Measurements from ENCODE around the gene RAB8B. TPM values are rescaled to one million over a fixed set of nuclear protein-coding genes. Genes with fewer than 3 reads are reported as not detected.

Gene RAB8B
- total and polyA plus RNA-seq, 9 of the 15 experiments (the other 6 are each of a cell fraction or from before 2014, with no cell fraction given): 7.8 to 32.1 (median 24.2) TPM

DNA sequence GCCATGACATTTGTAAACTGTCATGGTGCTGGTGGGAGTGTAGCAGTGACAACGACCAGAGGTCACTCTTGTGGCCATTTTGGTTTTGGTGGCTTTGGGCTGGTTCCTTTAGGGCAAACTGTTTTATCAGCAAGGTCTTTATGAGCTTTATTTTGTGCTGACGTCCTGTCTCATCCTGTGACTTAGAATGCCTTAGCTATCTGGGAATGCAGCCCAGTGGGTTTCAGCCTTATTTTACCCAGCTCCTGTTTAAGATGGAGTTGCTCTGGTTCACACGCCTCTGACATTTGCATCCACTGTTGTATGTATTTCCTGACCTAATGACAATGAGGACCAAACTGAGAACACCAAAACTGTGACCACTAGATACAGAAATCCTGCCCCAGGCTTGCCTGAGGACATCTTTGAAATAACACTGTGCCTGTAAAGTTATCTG lies 37.6 kb downstream of the RAB8B start (continued):
- TF ChIP-seq, protein P1, sequence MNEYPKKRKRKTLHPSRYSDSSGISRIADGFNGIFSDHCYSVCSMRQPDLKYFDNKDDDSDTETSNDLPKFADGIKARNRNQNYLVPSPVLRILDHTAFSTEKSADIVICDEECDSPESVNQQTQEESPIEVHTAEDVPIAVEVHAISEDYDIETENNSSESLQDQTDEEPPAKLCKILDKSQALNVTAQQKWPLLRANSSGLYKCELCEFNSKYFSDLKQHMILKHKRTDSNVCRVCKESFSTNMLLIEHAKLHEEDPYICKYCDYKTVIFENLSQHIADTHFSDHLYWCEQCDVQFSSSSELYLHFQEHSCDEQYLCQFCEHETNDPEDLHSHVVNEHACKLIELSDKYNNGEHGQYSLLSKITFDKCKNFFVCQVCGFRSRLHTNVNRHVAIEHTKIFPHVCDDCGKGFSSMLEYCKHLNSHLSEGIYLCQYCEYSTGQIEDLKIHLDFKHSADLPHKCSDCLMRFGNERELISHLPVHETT (CRISPR knock-in tag; conservative IDR thresholded peaks at IDR 0.05 in 1 of 2, IDR thresholded peaks at IDR 0.05 in 1 of 2): peak in 1 of 2 experiments; percentile 99; a peak in 2 of 4 replicates
- TF ChIP-seq ZNF217 (CRISPR knock-in tag; IDR thresholded peaks at IDR 0.05) (no peak), ZNF436 (CRISPR knock-in tag; IDR thresholded peaks at IDR 0.05) (no peak), MEF2D (tag; conservative IDR thresholded peaks at IDR 0.05; ENCODE audit: low read depth) (peak; percentile 99), TRIM28 (IDR thresholded peaks at IDR 0.05) (no peak), MEIS2 (IDR thresholded peaks at IDR 0.05; ENCODE audit: partially characterized antibody) (no peak), ZNF584 (CRISPR knock-in tag; IDR thresholded peaks at IDR 0.05; ENCODE audit: low read depth) (peak; percentile 97), EP300 (IDR thresholded peaks at IDR 0.05; ENCODE audit: low read length) (no peak), ZNF444 (CRISPR knock-in tag; IDR thresholded peaks at IDR 0.05) (peak; percentile 81), SUPT5H (IDR thresholded peaks at IDR 0.05) (no peak), ZMIZ1 (IDR thresholded peaks at IDR 0.05; ENCODE audit: low read depth in 2 of 2, low read length in 2 of 2) (no peak), ZNF232 (CRISPR knock-in tag; IDR thresholded peaks at IDR 0.05) (no peak), STAT6 (CRISPR knock-in tag; IDR thresholded peaks at IDR 0.05) (no peak), POLR2A (conservative IDR thresholded peaks at IDR 0.05) (no peak), ZNF12 (CRISPR knock-in tag; IDR thresholded peaks at IDR 0.05) (no peak), MLX (CRISPR knock-in tag; conservative IDR thresholded peaks at IDR 0.05) (no peak)
- TF ChIP-seq, protein P2, sequence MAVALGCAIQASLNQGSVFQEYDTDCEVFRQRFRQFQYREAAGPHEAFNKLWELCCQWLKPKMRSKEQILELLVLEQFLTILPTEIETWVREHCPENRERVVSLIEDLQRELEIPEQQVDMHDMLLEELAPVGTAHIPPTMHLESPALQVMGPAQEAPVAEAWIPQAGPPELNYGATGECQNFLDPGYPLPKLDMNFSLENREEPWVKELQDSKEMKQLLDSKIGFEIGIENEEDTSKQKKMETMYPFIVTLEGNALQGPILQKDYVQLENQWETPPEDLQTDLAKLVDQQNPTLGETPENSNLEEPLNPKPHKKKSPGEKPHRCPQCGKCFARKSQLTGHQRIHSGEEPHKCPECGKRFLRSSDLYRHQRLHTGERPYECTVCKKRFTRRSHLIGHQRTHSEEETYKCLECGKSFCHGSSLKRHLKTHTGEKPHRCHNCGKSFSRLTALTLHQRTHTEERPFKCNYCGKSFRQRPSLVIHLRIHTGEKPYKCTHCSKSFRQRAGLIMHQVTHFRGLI (CRISPR knock-in tag; IDR thresholded peaks at IDR 0.05): peak; percentile 95
